ENCODE results near the gene APLP1.
"Not testable (repeated sequence)": the region's sequence is repeated elsewhere in the genome, so short reads cannot be mapped to it uniquely, and the experiment has no call there.

The APLP1 gene

GRCh38 chr19:35904311-35905068 lies 36.1 kb downstream of the APLP1 start:
- DNase-seq (ENCODE audit: low spot score), result no peak

DNA sequence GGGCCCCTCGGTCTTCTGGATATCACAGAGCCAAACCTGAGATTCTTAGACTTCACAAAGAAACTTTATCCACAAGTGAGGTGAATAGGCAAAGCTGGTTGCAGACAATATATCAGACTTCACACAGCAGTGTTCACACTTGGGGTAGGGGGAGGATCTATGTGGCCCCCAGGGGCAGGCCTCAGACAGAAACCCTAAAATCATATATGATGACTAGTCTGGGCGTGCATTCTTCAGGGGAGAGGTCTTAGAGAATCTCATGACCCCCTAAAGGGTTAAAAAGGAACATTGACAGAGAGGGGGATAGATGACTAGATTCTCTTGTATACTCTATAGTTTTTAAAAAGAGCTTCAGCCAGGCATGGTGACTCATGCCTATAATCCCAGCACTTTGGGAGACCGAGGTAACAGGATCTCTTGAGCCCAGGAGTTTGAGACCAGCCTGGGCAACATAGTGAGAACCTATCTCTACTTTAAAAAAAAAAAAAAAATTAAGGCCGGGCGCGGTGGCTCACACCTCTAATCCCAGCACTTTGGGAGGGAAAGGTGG lies 36.9 kb downstream of the APLP1 start:
- no peak for DNase-seq (ENCODE audit: low spot score)

- DNase-seq (ENCODE audit: low spot score), result no peak
Observed at GRCh38 chr19:35907377-35907745, 39.0 kb downstream of the APLP1 start.

DNA sequence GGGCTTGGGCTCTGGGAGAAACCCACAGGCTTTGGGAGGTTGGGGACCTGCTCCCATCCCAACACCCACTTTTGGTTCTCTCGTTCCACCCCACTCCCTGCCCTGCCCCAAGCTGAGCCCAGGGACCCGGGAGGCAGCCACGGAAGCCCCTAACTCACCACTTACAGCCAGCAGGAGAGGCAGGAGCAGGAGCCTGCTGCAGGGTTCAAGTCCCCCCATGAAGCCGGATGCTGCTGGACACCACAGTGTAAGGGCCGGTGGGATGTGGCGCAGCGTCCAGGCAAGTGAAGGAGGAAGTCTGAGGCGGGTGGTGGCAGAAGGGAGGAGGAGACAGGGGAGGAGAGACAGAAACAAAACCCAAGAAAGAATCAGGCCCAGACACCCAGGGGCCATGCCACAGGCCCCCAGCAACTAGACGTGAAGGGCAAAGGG lies 39.7 kb downstream of the APLP1 start, which contains the start of gene TYROBP:
TYROBP (minus strand) TSS at position 286 of the 432 bp plus-strand sequence; CDS start at position 219, 67 bp downstream.
- no peak for DNase-seq (ENCODE audit: low spot score)

DNA sequence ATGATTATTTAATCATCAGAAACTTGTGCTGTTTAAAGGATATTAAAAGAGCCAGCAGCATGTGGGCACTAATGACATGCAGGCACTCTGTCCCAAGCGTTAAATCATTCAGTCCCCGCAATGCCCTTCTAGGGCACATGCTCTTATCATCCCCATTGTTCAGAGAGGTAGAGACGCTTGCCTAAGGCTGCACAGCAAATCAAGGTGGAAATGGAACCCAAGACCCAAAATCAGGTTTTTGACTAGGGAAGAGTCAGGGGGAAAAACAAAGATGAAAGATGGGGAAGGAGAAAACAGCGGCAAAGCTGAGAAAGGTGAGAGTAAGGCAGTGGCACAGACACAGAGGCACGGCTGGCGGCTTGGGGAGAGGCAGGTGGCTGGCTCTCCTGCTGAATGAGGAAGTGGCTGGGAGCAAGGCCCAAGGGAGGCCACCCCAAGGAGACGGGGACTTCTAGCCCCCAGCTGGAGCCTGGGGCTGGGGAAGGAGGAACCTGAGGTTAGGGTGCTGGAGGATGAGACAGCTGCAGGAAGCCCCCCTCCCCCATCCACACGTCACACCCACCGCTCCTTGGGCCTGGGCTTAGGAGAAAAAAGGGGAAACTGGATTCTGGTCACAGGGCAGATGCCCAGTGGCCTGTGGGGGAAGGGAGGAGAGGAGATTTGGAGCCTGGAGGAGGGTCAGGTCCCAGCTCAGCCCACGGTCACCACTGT lies 40.8 kb downstream of the APLP1 start:
- no peak for DNase-seq (ENCODE audit: low spot score)

GRCh38 chr19:35909684-35910035 lies 41.3 kb downstream of the APLP1 start:
- DNase-seq (ENCODE audit: low spot score), result no peak

DNA sequence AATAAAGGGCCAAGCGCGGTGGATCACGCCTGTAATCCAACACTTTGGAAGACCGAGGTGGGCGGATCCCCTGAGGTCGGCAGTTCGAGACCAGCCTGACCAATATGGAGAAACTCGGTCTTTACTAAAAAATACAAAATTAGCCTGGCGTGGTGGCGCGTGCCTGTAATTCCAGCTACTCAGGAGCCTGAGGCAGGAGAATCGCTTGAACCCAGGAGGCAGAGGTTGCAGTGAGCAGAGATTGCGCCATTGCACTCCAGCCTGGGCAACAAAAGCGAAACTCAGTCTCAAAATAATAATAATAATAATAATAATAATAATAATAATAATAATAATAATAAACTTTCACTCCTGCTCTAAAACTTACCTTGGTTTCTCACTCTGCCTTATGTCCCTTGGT lies 42.0 kb downstream of the APLP1 start:
- DNase-seq (ENCODE audit: low spot score), result not testable (repeated sequence)

DNA sequence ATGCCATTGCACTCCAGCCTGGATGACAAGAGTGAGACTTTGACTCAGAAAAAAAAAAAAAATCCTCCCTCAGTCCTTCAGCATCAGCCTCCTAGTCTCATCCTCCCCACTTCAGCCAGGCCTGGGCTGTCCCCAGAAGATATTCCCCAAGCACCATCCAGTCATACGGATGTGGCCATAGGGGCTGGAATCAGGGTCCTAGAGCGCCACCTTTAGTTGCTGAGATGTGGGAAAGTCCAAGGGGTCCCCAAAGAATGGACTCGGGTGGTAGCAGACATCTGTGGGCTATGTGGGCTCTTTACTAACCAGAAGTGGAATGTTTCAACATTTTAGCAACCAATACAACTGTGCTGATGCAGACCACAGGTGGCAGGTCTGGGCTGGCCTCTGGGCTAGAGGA lies 42.8 kb downstream of the APLP1 start:
- DNase-seq (ENCODE audit: low spot score), result no peak

GRCh38 chr19:35911790-35912189 lies 43.4 kb downstream of the APLP1 start:
- DNase-seq (ENCODE audit: low spot score), result no peak

DNA sequence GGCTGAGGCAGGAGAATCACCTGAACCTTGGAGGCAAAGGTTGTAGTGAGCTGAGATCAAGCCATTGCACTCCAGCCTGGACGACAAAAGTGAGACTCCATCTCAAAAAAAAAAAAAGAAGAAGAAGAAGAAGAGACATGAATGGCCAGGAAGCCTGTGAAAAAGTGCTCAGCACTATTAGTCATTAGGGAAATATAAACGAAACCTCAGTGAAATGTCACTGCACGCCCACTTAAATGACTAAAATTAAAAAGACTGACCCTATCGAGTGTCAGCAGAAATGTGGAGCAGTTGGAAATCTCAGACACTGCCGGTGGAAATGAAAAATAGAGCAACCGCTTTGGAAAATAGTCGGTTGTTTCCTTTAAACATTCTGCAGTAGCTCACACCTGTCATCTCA lies 45.2 kb downstream of the APLP1 start:
- DNase-seq (ENCODE audit: low spot score), result no peak

DNA sequence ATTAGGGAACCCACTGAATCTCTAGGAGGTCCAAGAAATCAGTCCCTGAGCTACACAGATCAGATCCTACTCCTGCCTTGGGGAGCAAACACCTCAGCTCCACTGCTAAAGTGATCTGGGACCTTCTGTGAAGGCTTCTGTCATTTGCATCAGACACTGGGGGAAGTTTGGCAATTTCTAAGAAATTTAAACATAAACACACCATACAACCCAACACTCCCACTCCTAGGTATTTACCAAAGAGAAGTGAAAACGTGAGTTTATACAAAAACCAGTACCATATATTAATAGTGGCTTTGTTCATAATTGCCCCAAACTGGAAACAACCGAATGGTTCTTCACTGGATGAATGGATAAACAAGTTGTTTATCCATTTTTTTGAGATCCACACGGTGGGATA lies 47.1 kb downstream of the APLP1 start:
- DNase-seq (ENCODE audit: low spot score), result no peak

- DNase-seq (ENCODE audit: low spot score), result no peak
Observed at GRCh38 chr19:35919306-35919705, 50.9 kb downstream of the APLP1 start.

- no peak for DNase-seq (ENCODE audit: low spot score)
Observed at GRCh38 chr19:35921012-35921411, 52.6 kb downstream of the APLP1 start.

DNA sequence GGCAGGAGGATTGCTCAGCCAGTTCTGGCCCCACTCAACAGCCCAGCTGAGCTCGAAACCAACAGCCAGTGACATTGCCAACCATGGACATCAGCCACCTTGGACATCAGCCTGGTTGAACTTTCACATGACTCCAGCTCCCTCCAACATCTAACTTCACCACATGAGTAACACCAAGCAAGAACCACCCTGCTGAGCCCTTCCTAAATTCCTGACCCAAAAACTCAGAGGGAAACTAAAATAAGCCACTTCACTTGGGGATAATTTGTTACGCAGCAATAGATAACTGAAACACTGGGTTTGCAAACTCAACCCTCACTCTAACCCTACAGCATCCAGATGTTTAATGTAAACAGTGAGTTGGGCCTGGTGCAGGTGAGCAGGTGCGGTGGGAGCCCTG lies 57.1 kb downstream of the APLP1 start:
- no peak for DNase-seq (ENCODE audit: low spot score)

DNA sequence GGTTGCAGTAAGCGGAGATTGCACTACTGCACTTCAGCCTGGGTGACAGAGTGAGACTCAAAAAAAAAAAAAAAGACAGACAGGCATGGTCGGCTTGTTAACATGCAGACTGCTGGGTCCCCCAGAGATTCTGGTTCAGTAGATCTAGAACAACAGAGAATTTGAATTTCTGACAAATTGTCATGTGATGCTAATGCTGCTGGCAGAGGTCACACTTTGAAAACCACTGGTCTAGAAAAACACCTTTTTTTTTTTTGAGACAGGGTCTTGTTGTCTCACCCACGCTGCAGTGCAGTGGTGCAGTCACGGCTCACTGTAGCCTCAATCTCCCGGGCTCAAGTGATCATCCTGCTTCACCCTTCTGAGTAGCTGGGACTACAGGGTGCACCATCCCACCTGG lies 60.1 kb downstream of the APLP1 start:
- no peak for DNase-seq (ENCODE audit: low spot score)
